ENCODE results near the gene AMPD2.

DNA sequence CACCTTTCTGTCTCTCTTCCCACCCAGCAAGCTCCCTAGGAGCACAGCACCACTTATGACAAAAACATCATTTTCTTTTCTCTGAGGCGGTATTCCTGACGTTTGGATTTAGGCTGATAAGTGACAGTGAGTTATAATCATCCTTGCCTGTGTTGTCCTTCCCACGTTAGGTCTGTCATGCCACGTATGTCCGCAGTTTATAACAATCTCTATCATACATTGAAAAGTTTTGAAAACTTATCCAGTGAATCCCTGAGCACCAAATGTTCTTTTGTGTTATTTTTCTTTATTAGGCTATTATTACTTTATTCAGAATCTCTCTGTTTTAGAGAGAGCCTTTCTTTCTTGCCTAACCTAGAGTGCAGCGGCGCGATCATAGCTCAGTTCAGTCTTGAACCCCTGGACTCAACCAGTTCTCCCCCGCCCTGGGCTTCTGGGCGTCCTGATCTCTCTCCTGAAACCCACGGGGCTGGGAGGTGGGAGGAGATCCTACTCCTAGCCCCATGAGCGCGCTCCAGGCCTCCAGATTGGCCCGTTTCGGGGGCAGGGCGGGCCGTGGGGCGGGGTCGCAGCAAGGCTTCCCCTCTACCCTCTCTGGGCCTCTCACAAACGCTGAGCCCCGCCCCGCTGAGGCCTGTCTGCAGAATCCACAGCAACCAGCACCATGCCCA is 48.0 kb downstream of the AMPD2 start, which contains the start of gene GSTM2:
- no peak for TF ChIP-seq SPI1 (IDR thresholded peaks at IDR 0.05; ENCODE audit: low read depth, low read length)
- TF ChIP-seq TAF1 (IDR thresholded peaks at IDR 0.05; ENCODE audit: low read depth, low read length), result no peak
- no peak for TF ChIP-seq POLR2A (IDR thresholded peaks at IDR 0.05; ENCODE audit: low read depth, low read length)
- TF ChIP-seq POLR2AphosphoS5 (IDR thresholded peaks at IDR 0.05; ENCODE audit: low read depth, low read length), result no peak
- TF ChIP-seq POU2F2 (IDR thresholded peaks at IDR 0.05; ENCODE audit: low read depth, low read length), result no peak
- no peak for TF ChIP-seq PAX5 (IDR thresholded peaks at IDR 0.05; ENCODE audit: insufficient read depth, low read length, severe bottlenecking)
